Right atrium auricular region (tissue), 2 donors: ENCODE data around the gene NAV2. TPM values are rescaled to one million over a fixed set of nuclear protein-coding genes. Genes with fewer than 3 reads are reported as not detected.

Experiments used
- DNase-seq: peaks from one replicate; pipeline ENCODE4 v3.0.0-alpha.2; 2019; ENCODE audit warnings: low spot score
- H3K27ac ChIP-seq, 2 donors: fragments of 200-600 bp; sonication (generic); 1 replicate in 1 of 2; 2 replicates in 1 of 2; pipeline ENCODE4 v1.5.1; 2016 to 2019
- H3K27me3 ChIP-seq, 2 donors: fragments of 200-600 bp; sonication (generic); one replicate each; pipeline versions ENCODE4 v1.5.1 to v1.6.0; 2017 to 2019
- H3K36me3 ChIP-seq: fragments of 200-600 bp; sonication (generic); one replicate; pipeline ENCODE4 v1.5.1; 2016
- H3K4me1 ChIP-seq, 2 donors: fragments of 200-600 bp; sonication (generic); one replicate each; pipeline versions ENCODE4 v1.5.1 to v1.6.0; 2017 to 2019
- H3K4me3 ChIP-seq, 2 donors: fragments of 200-600 bp; sonication (generic); 1 replicate in 1 of 2; 2 replicates in 1 of 2; pipeline ENCODE4 v1.5.1; 2017 to 2019; ENCODE audit warnings: mild to moderate bottlenecking in 1 of 2, moderate library complexity in 1 of 2
- H3K9me3 ChIP-seq, 2 donors: fragments of 200-600 bp; sonication (generic); one replicate each; pipeline ENCODE4 v1.5.1; 2019
- total RNA-seq, 2 donors: library from RNA; depleted of rRNA; stranded (reverse); fragments of >200 nt; gene quantifications; one replicate each; pipeline ENCODE4 v1.1.0, GENCODE V29; 2016
- TF ChIP-seq, protein P1 (sequence below), 2 donors: fragments of 200-600 bp; sonication (generic); IDR thresholded peaks; one replicate each; pipeline ENCODE4 v1.5.1; 2019; ENCODE audit warnings: antibody characterized with exemption in 2 of 2

The NAV2 gene
- total RNA-seq, 2 donors from 2014 or later = 11.4 to 19.2 TPM

DNA sequence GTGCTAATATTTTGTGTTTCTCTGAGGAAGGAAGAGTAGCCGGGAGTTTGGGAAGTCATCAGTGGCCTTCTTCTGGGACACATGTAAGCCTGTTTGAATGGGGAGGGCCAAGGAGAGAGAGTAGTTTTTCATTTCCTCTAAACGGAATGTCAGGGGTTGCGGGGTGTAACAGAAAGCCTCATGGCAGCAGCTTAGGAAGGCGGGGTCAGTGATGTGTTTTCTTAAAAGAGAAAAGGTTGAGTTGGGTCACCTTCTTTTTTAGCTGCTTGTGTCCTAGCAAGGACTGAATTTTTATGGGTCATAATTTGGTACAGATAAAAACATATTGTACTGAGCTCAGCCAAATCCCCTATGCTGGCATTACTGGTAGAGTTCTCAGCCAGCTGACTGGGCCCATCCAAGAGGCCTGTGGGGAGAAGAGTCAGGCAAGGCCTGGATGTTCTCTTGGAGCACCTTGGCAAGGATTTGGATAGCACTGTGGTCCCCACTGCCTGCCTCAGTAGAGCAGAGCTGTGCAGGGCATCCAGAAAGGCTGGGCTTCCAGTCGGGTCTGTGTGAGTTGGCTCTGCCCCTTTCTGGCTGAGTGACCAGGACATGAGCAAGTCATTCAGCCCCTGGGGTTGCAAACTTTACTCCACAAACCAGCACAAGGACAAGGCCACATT lies 29.4 kb upstream of the NAV2 start:
- Histone ChIP-seq H3K36me3 (no peaks in the 10 kb centered on the region), H3K4me1 (peaks cover 0 to 56% of the 10 kb centered on the region in 2 donors), H3K27me3 (no peaks in the 10 kb centered on the region), H3K27ac (peak overlapping the region; percentile 56 to 72), H3K9me3 (no peaks in the 10 kb centered on the region), H3K4me3 (no peak overlapping the region)
- peak; percentile 87 for DNase-seq
- TF ChIP-seq, protein P1, sequence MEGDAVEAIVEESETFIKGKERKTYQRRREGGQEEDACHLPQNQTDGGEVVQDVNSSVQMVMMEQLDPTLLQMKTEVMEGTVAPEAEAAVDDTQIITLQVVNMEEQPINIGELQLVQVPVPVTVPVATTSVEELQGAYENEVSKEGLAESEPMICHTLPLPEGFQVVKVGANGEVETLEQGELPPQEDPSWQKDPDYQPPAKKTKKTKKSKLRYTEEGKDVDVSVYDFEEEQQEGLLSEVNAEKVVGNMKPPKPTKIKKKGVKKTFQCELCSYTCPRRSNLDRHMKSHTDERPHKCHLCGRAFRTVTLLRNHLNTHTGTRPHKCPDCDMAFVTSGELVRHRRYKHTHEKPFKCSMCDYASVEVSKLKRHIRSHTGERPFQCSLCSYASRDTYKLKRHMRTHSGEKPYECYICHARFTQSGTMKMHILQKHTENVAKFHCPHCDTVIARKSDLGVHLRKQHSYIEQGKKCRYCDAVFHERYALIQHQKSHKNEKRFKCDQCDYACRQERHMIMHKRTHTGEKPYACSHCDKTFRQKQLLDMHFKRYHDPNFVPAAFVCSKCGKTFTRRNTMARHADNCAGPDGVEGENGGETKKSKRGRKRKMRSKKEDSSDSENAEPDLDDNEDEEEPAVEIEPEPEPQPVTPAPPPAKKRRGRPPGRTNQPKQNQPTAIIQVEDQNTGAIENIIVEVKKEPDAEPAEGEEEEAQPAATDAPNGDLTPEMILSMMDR (IDR thresholded peaks at IDR 0.05) = no peak

DNA sequence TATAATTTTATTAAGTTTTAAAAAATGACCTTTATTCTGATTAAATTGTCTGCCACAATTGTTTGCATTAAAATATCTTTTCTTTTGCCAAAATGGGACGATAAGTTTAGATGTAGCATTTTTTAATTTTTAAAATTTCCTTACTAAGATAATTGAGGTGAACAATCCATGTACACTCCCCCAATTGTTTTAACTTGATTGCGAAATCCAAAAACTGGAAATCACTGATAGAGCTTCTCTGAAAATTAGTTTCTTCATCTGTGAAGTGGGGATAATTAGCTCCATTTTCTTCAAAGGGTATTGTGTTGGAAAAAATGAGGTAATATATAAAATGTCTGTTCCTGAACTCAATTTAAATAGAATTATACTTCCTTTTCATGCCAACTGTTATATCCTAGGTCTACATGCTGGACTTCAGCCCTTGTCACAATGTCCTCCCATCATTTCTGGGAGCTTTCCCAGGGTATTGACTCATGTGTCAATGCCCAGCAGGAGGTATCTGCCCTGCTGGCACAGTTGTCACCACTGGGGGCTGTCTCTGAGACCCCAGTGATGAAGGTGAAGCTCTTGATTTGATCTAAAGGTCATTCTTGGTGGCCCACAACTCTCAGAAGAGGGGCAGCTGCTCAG lies 28.7 kb upstream of the NAV2 start:
- Histone ChIP-seq H3K27ac (peak overlapping the region; percentile 56 to 72), H3K36me3 (no peaks in the 10 kb centered on the region), H3K4me1 (peaks cover 0 to 61% of the 10 kb centered on the region in 2 donors), H3K27me3 (no peaks in the 10 kb centered on the region), H3K9me3 (no peaks in the 10 kb centered on the region), H3K4me3 (no peak overlapping the region)
- TF ChIP-seq, protein P1 (IDR thresholded peaks at IDR 0.05) = no peak
- no peak for DNase-seq

DNA sequence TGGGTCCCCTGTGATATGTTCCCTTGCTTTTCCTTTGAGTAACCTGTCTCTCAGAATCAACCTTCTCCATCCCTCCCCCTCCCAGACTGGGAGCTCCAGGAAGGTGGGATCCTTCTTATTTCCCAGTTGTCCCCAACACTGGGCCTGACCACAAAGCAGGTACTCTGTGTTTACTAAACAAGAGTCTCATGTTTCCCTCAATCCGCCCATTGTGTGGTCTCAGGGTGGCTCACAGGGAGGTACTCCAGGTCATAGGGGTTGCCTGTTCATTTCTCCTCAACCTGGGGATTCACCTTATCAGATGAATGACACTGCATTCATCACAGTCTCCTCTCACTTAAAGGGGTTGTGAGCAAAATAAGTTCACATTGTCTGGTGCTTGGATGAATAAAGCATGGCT lies 26.4 kb upstream of the NAV2 start:
- Histone ChIP-seq H3K27me3 (no peaks in the 10 kb centered on the region), H3K4me3 (no peak overlapping the region), H3K9me3 (no peaks in the 10 kb centered on the region), H3K27ac (no peak overlapping the region), H3K4me1 (peaks cover 0 to 57% of the 10 kb centered on the region in 2 donors), H3K36me3 (no peaks in the 10 kb centered on the region)
- DNase-seq = no peak
- TF ChIP-seq, protein P1 (IDR thresholded peaks at IDR 0.05) = no peak

DNA sequence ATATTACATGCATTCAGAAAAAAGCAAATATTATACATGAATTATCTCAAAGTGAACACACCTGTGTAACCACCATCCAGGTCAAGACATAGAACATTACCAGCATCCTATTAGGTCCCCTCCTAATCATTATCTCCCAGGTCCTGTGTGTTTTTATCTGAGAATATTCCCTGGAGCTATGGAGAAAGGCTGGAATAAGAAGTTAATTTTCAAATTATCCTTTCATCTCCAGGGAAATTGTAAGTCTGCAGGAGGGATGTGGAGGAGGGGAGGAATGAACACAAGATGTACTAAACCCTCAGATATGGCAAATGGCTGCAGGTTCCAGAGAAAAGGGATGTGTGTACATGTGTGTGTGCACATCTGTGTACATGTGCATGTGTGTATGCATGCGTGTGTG lies 25.2 kb upstream of the NAV2 start:
- Histone ChIP-seq H3K9me3 (no peaks in the 10 kb centered on the region), H3K36me3 (no peaks in the 10 kb centered on the region), H3K4me3 (no peak overlapping the region), H3K27ac (no peak overlapping the region), H3K27me3 (no peaks in the 10 kb centered on the region), H3K4me1 (peaks cover 0 to 52% of the 10 kb centered on the region in 2 donors)
- TF ChIP-seq, protein P1 (IDR thresholded peaks at IDR 0.05) = no peak
- DNase-seq = no peak

DNA sequence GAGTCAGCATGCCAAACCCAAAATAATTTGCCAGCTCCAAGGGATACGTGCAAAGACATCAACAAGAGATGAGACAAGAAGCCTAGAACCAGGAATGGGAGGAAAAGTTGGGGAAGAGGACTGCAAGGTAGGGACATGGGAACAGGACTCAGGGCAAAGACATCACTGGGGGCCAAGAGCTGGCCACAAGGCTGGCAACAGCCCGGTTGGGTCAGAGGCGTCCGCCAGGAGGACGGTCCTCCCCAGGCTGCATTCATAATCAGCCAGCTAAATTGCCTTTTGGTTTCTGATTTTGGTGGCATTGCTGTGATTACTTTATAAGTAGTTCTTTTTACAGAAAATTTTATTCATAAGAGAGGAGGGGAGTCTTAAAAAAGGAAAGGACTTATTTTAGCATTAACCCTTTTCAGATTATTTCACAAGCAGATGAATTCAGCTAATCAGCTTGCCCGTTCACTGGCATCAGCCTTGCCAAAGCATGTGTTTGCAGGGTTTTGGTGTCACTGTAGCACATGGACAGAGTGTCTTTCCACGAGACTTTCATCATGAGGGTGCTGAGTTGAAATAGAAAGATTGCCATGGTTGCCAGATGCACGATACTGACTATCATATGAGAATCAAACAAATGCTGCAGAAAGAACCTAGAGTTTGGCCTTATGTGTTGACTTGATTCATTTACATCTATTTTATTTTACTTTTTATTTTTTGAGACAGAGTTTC lies 23.2 kb upstream of the NAV2 start:
- TF ChIP-seq, protein P1 (IDR thresholded peaks at IDR 0.05) = no peak
- peak overlapping the region; percentile 5 to 30 for H3K27ac ChIP-seq
- no peaks in the 10 kb centered on the region for H3K27me3 ChIP-seq
- H3K9me3 ChIP-seq = no peaks in the 10 kb centered on the region
- H3K4me3 ChIP-seq = no peak overlapping the region
- no peaks in the 10 kb centered on the region for H3K36me3 ChIP-seq
- DNase-seq = no peak
- peaks cover 0 to 32% of the 10 kb centered on the region in 2 donors for H3K4me1 ChIP-seq
